NAMALWA (cell line): ENCODE measurements around the gene RANBP1.

ENCODE experiments used
- DNase-seq: peaks from one replicate; pipeline ENCODE4 v3.0.0-alpha.2; 2015; ENCODE audit warnings: low spot score

The RANBP1 gene

DNA sequence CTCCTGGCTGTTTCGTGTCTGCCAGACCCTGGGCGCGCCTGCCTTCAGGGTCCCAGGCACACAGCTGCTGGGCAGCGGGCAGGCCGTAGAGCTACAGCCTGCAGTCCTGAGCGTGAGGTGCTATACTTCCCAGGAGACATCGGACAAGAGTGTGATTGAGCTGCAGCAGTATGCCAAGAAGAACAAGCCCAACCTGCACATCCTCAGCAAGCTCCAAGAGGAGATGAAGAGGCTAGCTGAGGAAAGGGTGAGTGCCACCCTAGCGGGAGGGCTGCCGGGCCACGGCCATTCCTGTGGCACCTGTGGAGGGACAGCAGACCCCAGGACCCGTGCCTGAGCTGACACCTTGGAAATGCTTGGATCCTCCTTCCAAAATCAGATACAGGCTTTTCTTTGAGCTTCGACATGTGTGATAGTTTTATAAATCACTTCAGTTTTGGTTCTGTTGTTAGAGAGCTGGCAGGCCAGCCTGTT is 7.1 kb upstream of the RANBP1 start:
- no peak for DNase-seq

DNA sequence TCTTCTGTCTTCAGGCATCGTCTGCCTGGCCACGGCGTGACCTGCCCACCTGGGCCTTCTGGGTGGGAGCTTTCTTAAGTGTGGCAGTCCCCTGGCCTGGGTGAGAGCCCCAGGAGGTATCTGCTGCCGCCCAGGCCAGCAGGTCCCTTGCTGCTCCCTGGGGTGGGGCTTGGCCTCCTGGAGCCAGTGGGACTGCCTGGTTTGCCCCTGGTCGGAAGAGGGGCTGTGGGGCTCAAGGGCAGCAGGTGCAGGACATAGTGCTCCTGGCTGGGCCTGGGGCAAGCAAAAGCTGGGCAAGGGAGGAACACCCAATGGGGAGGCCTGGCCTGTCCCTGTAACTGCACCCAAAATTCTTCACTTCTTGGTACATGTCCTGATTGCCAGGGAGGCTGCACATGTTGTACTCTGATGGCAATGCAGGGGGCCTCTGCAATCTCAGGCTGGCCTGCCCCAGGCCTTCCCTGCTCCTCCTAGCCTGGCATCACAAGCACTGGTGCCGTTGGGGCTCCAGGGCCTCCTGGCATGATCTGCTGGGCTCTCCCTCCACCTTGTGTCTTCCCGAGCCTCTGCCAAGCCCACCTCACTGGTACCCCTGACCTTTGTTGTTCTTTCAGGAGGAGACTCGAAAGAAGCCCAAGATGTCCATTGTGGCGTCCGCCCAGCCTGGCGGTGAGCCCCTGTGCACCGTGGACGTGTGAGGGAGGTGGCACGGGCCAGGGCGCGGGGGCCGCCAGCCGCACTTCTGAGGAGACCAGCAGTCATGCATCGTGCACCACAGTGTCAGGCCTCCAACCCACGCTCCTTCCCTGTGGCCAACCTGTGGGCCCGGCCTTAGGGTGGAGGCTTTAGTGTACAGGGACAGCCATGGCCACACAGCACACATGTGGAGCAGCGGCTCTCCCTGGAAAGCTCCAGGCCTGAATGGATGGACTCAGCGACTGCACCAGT is 6.2 kb upstream of the RANBP1 start:
- DNase-seq, result no peak

DNA sequence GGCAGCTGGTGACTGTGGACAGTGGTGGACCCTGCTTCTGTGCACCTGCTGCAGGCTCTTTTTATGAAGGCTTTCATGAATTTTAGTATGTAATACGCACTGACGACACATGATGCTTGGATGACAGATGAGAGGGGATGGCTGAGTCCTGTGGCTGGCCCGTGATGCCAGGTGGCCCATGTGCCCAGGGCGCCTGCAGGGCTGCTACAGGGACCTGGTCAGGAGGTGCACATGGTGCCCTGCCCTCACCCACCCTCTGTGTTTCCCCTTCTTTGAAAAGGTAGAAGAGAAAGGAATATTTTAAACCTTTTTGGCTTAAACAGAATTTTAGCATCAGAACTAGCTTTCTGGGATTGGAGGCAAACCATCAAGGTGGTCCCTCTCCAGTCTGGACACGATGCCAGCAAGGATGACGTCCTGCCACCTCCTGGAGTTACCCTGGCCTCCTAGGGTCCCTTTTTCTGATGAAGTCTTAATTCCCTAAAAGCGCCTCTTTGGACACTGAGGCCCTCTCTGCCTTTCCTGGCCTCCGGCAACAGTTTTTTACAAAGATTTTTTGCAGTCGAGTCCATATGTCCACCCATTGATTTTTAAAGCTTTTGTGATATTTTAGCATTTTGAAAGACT is 5.4 kb upstream of the RANBP1 start:
- no peak for DNase-seq

DNA sequence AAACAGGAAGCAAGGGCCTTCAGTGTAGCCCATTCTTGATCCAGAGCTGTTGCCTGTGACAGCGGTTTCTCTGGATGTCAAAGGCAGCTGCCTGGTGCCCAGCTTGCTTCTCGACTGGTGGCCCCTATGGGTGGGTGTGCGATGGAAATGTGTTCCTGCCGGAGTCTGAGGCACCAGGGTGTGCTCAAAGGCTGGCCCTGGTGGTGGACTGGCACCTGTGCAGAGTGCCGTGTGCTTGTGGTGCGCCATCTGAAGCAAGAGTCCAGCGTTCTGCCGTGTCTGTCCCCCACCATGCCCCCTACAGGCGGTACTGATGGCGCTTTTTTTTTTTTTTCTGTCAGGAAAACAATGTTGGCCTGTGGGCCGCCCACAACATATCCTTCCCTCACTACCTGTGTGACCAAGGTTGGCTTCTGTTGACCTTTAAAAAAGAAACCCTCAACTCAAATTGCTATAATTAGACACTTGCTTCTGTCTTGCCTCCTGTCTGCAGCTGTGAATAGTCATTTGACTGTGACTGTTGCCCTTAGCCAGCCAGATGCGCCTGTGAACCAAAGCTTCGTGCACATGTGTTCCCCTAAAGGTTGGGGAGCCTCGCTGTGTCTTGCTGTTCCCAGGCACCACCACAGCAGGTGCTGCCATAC is 4.7 kb upstream of the RANBP1 start:
- DNase-seq, result peak; percentile 86

DNA sequence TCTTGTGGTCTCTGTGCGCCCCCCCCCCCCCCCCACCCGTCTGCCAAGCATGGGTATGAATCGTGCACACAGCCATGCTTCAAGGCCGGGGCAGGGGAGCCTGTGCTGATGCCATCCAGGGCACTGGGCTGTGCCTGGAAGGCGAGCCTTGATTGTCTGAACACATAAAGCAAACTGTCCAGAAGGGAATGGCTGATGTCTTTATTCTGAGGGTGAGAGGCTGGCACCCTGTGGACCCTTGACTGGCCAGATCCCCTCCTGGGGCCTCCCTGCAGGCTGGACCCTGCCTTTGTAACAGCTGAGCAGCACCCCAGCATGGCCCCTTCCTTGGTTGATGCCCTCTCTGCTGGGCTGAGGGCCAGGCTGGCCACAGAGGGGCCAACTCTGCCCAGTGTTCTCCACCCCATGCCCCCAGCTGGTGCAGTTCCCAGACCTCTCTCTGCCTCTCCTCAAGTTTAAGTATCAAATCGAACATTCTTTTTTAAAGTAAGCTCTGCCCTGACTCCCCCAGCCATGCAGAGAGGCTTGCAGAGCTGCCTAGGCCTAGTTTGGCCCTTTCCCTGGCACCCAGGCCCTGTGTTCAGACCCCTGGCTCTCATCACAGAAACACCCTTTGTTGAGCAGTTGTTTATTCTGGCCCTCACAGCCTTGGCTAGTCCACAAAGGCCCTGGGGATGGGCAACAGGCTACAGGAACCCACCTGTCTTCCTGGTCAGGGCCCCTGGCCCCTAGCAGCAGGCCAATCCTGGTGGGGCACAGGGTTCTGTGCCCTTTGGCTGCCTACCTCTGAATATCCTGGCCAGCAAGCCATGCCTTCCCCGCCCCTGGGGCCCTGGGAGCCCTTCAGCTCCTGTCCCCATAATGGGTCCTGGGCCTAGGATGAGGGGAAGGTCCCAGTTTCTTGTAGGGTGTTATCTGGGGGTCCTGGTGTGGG is 3.9 kb upstream of the RANBP1 start:
- DNase-seq, result no peak

DNA sequence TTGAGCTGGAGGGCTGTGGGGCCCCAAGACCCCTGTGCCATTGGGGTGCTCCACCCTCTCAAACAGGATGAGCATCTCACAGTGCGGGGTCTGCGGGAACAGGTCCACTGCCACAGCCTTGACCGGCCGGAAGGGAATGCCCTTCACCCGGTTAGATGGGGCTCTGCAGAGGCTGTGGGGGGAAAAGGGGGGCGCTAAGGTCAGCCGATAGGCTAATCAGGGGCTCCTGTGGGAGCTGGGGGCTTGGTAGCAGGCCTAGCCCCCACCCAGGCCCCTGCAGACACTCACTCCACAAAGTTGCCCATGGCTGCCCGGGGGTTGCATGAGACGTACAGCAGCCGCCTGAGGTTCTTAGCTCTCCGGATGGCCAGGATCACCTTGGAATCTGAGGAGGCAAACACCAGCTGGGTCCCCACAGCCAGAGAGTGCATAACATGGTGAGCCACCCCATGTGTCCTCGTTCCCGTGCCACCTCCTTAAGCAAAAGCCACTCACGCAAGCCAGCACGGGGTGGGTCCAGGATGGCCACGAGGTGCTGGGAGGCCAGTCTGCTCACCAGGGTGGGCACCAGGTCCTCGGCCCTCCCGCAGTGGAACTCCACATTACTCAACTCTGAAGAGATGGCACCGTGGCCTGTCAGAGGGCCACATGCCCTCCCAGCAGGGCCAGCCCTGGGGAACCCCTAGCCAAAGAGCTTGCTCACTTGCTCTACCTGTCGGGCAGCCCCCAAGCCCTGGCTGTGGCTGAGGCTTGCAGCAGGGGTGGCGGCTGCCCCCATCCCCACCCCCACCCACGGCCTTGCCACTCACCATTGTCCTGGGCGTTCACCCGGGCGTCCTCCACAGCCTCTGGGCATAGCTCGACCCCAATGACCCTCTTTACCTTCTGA is 3.0 kb upstream of the RANBP1 start:
- DNase-seq, result no peak

DNA sequence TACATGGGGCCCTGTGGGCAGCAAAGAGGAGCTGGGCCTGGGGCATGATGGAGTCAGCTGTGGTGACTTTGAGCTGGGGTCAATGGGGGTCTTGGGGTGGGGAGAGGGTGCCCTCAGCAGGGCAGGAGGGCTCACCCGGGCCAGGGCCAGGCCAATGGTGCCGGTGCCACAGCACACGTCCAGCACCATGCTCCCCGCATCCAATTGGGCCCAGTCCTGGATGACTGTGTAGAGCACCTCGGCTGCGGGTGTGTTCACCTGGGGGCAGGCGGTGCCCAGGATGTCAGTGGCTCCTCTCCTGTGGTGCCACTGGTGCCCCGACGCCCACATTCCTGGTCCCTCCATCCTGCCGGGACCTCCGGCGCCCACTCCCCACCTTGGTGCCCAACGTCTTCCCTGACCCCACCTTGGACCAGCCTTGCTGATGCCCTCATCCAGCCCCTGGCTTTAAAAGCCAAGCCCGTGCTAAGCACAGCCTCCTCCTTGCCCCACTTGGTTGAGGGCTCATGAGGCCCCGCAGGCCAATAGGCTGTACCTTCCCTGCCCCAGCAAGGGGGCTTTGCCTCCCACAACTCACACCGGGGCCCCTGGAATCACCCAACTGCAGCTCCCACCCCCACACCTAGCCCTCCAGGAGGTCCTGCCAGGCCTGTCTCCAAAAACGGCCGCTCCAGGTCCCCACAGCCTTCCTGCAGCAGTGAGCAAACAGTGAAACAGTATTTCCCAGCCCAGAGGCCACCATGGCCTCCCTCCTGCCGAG is 2.2 kb upstream of the RANBP1 start:
- DNase-seq, result no peak

DNA sequence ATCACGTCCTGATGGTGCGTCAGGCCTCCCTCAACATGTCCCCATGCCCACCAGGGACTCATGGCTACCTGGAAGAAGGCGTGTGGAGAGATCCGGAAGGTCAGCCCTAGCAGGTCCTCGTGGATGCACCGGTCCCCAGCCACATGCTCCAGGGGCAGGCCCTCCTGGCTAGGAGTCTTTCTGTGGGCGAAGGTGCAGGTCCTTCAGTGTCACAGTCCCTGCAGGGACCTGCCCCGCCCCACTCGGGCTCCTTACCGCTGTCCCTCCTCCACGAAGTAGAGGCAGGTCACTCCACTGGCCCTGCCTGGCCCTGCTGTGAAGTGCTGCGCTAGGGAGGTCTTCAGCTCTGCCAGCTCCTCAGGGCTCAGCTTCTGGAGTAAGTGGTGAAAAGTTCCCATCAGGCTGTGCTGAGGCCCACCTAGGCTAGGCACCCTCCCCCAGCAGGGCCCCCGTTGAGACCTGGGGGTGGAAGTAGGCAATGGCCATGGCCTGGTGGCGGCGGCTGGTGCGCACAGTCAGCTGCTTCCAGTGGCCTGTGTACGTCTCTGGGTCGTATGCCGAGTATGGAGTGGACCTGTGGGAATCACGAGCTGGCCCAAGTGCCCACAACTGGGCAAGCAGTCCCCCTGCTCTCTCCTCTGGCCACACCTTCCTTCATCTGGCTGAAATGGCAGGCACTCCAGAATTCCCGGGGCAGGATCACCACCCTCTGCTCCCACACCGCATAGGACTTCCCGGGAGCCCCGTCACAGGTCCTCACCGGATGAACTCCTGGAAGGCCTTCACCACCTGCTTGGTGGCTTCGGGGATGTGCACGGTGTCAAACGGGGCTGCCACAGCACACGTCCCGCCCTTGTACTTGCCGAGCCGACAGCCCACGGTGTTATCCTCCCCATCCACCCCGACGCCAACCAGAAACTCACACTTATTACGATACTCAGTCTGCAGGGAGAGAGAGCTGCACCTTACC is 1.1 kb upstream of the RANBP1 start:
- DNase-seq, result no peak

DNA sequence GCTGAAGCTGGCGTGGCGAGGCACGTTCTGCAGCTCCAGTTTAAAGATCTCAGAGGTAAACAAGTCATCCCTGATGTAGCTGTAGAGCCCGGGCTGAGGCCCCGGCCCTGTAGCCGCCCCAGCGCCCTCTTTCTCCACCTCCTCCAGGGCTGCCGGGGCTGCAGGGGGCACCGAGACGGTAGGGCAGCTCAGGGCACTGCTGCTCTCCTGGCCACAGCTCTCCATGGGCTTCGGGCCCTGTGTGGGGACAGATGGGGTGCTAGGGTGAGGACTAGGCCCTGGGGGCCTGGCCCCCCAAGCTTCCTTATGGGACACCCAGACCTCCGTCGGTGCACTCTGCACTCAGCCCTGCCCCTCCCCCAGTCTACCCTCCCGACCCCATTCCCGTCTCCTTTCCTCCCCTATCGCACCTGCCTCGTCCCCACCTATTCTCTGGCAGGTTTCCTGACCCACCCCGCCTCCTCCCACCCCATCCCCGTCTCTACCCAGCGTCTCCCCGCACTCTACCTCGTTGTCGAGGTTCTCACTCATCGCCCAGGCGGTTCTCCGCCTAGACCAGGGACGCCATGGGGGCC is 559 bp downstream of the RANBP1 start:
- no peak for DNase-seq

DNA sequence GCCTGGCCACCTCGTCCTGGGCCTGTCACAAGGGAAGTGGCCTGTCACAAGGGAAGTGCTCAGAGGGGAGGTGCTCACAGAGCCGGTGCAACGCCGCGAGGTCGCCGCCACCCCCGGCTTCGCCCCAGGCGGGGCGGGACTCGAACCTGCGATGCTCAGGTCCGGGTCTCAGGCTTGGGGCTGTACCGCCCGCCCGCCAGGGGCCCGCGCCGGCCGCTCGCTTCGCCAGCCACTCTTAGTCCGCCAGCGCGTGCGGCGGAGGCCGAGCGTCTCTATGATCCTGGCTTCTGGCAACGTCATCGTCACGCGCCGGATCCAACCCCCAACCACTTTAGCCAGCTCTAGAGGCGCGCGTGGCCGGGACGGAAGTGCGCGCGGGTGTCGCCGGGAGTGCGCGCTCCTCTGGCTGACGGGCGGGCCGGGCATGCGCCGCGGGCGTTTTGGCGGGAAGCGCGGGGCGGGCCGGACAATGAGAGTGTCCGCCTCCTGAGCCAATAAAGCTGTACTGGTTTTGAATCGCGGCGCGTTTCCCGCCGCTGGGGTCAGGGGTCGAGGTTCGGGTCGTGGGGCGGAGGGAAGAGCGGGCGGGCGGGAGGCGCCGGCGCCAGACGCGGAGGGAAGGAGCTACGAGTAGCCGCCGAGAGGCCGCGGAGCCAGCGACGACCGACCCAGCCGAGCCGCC is 1.2 kb downstream of the RANBP1 start, which contains the start of gene TRMT2A:
Gene TRMT2A, minus strand, starts transcription at position 276 of the 682 bp plus-strand sequence. CDS start 320 bp downstream, outside the sequence.
- peak; percentile 98 for DNase-seq

DNA sequence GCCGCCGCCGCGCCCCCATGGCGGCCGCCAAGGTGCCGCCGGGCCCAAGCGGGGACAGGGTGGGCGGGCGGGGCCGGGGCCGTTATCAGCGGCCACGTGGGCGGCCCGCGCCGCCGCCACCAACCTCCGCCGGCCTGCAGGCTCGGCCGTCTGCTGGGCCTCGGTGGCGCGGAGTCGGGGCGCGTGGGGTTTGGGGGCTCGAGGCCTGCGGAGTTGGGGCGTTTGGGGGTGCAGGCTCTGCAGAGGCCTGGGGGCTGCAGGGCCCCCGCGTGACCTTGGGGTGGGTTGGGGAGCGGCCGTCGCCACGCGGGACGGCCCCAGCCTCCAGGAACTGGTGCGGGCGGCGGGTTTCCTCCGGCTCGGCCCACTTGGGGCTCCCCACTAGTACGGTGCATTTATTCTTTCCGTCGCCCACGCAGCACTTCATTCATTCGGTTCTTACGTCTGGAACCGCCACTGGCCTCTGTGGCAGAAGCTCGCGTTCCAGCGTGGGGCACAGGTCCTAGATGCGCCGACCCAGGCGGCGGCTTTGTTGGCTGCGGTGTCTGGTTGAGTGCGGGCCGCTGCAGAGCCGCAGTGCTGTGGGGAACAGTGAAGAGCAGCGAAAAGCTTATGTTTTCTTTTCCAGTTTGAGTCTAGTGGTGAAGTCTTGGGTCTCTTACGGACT is 1.9 kb downstream of the RANBP1 start:
- peak; percentile 47 for DNase-seq

DNA sequence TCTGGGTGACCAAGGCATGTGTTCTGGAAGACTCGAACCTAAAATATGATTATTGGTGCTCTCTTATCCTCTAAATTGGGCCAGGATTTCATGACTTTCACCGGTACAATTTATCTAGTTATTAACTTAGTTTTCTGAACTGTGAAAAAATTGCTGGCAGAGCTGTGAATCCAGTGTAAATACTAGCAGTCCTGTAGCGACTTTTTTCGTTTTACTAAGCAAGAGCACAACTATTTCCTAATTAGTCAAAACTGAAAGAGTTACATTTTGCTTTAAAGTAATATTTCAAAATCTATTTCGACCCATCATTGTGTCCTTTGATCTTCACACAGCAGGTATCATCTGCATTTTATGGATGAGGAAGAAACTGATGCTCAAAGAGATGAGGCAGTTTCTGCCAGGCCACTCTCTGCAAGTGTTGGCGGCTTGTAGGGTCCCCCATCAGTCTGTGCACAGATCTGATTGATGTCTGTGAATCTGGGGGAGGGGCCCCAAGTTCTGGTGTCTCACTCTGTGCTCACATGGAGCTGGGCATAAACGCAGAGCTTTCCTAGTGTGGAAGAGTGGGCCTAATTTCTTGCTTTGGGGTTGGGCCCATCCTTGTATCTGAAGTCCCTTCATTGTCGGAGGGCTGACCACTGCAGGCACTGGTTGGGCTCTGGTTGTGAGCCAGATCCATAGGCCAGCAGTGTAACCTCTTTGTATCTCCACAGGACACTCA is 2.6 kb downstream of the RANBP1 start:
- DNase-seq, result no peak

DNA sequence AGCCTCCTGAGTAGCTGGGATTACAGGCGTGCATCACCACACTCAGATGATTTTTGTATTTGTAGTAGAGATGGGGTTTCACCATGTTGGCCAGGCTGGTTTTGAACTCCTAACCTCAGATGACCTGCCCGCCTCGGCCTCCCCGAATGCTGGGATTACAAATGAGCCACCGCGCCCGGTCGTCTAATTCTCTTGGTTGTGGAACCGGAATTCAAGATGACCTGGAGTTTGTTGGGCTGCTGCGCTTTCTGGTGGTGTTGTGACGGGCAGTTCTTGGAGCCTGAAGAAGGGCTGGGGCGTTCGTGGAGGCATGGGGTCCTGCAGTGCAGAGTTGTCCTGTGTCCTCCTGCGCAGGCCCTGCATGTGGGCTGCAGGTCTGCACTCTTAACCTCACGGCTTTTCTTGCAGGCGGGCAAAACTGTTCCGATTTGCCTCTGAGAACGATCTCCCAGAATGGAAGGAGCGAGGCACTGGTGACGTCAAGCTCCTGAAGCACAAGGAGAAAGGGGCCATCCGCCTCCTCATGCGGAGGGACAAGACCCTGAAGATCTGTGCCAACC is 6.0 kb downstream of the RANBP1 start:
- no peak for DNase-seq

DNA sequence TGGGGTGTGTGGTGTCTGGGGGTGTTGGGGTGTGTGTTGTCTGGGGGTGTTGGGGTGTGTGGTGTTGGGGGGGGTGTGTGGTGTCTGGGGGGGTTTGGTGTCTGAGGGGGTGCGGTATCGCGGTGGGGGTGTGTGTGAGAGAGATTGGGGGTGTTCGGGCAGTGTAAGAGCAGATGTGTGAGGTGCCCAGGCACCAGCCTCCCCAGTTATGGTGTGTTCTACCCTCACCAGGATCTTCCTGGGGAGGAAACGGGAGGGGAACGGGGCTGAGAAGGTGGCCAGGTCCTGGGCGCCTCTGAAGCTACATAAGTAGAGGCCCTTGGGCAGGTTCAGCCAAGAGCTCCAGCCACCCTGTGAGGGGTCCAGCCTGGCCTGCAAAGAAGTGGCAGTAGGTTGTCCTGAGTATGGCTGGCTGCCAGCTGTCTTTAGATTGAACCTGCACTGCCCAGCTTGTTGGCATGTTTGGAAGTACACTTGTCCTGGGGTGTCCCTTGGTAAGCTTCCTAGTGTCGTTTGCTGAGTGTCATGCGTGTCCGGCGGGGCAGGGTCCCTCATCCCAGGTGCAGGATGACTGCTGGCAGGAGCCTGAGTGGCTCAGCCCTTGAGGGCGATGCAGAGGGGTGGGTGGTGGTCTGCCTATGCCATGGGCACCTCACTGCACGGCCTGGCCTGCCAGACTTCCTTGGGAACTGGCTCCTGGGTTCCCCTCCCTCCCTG is 7.6 kb downstream of the RANBP1 start:
- DNase-seq, result no peak

DNA sequence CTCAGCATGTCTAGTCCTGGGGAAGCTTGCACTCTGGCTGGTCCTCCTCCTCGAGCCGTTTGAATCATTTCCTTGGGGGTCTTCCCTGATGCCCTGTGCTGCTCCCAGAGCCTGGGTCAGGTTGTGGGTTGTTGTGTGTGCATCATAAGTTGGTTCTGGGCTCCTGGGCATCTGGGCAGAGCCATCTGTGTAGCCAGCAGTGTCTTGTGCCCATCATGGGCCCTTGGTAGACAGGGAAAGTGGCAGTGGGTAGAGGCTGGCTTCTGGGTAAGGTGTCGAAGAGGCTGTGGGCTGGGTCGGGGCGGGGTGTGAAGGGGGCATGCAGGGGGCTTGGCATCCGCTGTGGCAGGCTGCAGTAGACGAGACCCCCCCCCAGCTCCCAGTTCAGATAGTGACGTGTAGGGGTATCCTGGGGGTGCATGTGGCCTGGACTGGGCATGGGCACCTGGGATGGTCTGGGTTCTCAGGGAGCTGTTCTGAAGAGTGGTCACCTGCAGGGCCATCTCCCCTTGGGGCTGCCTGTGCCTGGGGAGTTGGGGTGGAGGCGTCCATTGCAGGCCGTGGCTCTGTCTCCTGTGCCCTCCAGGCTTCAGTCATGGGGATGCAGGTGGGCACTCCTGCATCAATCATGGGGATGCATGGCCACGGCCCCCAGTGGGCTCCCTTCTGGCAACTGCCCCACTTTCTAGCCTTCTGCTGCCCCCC is 8.3 kb downstream of the RANBP1 start:
- no peak for DNase-seq
